NCI-H524 treated with DMSO at 0.1 percent for 48 hours (cell line): ENCODE results near the gene MUC4.
"Not testable (repeated sequence)": the region's sequence is repeated elsewhere in the genome, so short reads cannot be mapped to it uniquely, and the experiment has no call there.

Experiments
- DNase-seq: peaks from one replicate; lab custom pipeline; 2025; lab: John Stamatoyannopoulos, UW

Gene MUC4

DNA sequence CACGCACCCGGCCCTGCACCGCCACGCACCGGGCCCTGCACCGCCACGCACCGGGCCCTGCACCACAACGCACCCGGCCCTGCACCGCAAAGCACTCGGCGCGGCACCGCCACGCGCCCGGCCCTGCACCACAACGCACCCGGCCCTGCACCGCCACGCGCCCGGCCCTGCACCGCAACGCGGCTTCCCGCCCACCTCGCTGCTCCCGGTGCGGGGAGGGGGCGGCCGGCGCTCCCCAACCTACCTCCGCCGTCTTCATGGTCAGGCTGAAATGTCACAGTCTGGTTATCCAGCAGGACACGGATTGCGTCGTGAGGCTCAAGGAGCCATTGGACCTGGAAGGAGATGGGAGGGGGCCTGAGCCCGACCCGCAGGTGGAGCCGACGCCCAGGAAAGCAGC, 49.1 kb downstream of the MUC4 start:
- DNase-seq = no peak

DNA sequence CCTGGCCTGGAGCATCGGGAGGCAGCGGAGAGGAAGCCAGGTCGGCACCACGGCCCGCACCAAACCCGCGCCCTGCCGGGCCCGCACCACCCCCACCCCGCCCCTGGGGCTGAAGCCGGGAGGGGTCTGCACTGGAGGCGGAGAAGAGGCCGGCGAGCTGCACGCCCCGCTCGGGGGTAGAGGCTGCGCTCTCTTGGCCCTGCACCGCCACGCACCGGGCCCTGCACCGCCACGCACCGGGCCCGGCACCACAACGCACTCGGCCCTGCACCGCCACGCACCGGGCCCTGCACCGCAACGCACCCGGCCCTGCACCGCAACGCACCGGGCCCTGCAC, 49.5 kb downstream of the MUC4 start:
- DNase-seq = no peak

DNA sequence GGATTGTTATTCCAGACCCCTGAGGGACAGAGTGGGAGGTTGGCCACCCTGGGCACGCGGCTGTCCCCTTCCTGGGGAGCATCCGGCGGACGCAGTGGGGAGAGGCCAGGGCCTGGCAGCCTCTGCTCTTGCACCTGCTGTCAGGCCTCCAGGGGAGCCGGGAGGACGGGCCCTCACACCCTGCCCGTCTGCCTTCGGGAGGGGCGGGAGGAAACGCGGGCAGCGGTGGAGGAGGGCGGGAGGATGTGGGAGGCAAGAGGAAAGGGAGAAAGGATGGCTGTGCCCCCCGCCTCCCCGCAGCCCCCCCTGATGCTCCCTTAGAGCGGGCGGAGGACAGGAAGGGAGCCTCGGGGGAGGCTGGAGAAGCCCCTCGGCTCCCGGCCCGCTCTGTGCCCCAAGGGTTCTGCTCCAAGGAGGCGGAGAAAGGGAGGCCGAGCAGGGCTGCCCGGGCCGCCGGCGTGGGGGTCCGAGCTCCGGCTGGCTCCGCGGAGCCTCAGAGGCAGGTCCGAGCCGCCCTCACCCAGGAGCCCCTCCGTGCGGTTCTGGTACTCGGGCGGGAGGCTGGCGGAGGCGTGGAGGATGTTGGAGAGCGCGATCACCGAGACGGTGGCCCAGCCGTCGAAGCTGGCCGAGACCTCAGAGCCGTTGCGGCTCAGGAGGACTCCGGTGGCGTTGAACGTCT, 50.0 kb downstream of the MUC4 start:
- no peak for DNase-seq

DNA sequence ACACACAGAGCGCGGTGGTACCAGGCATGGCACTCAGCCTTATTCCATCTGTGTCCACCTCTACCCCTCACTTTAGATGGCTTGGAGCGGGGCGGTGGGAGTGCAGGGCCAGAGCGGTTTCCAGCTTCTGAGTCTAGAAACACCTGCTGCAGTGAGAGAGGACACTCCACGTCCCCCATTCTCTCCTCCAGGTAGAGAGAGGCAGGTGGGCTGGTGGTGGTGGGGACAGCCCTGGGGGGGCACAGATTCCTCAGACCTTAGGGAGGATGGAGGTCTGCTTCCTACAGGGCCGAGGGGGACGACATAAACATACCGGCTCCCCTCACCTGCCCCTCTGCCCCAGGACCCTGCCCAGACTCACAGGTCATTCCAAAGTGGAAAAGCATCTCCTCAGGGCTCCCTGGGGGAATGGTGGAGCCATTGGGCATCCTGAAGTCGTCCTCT, 50.6 kb downstream of the MUC4 start:
- DNase-seq = no peak

DNA sequence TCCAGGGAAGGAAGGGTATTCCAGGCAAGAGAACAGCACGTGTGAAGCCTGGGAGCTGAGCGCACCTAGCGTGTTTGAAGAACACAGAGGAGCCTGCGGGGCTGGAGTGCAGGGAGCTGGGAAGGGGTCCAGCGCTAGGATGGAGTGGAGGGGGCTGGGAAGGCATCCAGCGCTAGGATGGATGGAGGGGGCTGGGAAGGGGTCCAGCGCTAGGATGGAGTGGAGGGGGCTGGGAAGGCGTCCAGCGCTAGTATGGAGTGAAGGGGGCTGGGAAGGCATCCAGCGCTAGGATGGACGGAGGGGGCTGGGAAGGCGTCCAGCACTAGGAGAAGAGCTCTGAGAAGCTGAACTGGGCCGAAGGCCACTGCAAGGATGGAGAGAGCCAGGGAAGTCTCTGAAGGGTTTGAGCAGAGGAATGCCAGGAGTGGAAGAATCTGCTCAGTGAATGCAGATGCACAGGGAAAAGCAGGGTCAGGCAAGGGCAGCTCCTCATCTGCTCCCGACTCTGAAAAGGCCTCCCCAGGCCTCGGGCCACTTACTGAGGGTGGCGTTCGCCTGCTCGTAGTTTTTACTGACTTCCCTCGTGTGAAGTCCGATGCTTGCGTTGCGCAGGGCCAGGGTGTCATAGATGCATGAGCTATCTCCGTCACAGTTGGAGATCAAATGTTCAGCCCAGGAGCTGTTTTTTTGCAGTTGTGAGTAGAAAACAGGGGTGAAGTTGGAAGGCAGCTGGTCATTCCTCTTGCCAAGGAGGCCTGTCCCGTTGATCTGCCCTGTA, 51.2 kb downstream of the MUC4 start:
- no peak for DNase-seq

DNA sequence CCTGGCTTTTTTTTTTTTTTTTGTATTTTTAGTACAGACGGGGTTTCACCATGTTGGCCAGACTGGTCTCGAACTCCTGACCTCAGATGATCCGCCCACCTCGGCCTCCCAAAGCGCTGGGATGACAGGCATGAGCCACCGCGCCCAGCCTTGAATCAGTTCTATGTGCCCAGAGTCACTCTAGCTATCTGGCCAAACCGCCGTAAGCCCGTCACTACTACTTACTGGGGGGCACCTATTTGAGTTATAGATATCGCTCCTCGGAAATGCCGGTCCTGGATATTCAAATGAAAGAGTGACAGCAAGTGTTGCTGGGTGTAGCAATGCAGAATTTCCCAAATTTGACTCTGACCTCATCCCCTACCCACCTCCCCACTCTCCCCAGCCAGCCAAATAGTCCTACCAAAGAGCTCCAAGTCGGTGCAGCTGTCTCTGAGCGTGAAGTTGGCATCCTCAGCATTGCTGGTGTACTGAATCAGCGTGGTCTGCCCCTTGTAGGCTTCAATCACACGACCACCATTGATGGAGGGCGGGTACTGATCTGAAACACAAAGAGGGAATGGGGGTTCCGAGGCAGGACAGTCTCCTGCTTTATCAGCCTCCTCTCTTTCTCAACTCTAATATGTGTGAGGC, 52.9 kb downstream of the MUC4 start:
- DNase-seq = no peak

DNA sequence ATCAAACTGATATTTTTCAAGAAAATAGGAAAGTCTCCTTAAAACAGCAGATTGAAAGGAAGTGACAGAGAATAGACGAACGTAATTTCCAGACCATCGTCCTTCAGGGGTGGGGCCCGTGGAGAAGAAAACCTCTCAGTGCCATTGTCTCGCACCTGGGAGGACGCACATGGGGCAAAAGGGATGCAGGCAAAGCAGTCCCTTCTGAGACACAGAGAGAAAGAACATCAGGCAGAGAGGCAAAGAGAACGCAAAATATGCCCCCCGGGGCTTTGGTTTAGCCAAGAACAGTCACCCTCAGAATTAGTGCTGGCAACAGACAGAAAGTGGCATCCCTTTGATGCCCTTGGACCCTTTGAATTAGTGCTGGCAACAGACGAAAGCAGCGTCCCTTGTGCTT, 53.9 kb downstream of the MUC4 start:
- DNase-seq = no peak

DNA sequence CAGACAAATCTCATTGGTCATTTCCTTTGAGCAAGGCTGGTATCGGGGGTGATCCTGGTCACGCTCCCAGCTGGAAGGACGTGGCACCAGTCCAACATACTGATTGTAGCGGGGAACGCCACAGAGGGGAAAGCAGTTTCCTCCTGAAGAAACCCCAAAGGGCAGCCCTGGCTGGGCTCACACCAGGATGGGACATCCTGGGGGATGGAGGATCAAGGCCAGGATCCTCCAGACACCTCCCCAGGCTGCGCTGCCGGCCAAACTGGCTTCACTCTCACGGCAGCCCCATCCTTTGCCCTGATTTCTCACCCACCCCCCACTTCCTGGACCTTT, 54.3 kb downstream of the MUC4 start:
- DNase-seq = no peak

DNA sequence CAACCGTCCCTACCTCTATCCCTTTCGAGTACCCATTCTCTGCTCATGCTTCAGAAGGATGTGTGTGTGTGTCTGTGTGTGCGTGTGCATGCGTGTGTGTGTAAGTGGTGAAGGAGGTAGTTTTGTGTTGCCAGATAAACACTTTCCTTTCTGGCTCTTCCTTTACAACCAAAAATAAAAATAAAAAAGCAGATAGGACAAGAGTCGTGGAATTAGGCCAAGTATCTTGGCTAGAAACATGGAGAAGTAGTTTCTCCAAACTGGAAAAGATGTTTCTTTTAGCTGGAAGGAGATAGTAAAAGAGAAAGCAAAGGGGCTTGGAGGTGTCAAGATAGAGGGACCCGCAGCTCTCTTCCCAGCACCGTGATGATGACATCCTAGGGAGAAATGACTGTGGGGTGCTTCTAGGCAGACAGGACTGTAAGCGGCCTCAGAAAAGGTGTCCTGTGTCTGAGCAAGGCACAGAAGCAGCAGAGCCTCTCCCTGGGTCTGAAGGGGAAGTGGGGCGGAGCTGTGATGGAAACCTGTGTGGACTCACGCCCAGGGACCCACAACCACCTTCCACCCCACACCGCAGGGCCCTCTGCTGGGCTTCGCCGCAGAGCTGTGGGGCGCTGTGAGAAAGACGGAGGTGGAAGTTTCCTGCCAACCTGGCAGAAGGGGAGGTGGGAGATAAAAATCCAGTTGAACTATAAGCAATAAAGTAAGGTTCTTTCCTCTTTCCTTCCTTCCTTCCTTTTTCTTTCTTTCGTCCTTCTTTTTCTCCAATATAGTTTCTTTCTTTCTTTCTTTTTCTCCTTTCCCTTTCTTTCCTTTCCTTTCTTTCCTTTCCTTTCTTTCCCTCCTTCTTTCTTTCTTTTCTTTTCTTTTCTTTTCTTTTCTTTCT, 55.7 kb downstream of the MUC4 start:
- DNase-seq = no peak

DNA sequence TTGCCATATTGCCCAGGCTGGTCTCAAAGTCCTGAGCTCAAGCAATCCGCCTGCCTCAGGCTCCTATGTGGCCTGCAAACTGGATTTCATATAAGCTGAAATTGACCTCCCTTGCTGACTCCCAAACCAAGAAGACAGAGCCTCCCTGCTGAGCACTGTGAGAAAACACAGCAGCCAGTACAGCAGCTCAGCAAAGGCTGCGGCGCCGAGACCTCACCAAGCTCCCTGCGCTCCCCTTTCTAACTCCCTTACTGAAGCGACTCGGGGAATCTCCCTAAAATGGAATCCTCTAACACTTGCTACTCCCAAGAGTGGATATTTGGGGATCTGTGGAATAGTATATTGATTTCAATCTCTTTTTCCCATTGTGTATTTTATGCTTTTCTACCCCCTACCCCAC, 56.3 kb downstream of the MUC4 start:
- DNase-seq = no peak

DNA sequence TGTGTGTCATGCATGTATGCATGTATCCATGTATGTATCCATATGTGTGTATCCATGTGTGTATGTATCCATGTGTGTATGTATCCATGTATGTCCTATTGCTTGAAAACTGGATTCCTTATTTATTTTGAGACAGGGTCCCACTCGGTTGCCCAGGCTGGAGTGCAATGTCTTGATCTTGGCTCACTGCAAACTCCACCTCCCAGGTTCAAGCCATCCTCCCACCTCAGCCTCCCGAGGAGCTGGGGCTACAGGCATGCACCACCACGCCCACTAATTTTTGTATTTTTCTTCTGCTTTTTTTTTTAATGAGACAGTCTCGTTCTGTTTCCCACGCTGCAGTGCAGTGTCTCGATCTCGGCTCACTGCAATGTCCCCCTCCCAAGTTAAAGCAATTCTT, 56.8 kb downstream of the MUC4 start:
- DNase-seq = no peak

DNA sequence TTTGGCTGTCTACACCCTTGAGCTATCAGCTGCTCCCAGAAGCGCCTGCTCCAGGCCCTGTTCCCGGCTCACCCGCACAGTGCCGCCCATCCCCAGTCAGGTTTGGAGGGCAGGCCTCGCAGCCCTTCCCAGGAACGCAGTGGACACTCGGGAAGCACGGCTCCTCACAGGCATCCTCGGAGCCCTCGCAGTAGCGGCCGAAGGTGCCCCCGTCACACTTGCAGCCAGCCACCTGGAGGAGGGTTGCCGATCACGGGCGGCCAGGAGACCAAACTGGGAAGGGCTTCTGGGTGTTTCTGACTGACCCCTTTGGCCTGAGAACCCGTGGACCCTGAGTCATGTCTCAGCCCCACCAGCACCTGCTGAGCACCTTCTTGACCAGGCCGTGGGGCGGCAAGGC, 57.6 kb downstream of the MUC4 start:
- DNase-seq = no peak

DNA sequence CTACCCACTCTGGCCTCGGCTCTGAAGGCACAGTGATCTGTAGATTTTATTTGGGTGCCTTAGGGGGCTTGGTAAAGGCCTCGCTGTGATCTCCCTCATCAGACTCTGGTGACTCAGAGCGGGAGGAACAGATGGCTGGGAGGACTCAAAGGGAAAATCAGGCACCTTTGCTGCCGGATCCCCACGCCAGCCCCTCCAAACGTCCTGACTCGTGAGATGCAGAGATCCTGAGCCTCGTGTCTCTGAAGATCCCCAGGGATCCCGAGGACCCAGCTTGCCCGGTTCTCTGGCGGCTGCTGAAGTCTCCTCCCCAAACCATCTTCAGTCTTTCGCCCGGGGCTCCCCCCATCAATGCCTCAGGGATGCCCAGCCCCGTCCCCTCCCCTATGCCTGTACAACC, 58.1 kb downstream of the MUC4 start:
- DNase-seq = no peak

DNA sequence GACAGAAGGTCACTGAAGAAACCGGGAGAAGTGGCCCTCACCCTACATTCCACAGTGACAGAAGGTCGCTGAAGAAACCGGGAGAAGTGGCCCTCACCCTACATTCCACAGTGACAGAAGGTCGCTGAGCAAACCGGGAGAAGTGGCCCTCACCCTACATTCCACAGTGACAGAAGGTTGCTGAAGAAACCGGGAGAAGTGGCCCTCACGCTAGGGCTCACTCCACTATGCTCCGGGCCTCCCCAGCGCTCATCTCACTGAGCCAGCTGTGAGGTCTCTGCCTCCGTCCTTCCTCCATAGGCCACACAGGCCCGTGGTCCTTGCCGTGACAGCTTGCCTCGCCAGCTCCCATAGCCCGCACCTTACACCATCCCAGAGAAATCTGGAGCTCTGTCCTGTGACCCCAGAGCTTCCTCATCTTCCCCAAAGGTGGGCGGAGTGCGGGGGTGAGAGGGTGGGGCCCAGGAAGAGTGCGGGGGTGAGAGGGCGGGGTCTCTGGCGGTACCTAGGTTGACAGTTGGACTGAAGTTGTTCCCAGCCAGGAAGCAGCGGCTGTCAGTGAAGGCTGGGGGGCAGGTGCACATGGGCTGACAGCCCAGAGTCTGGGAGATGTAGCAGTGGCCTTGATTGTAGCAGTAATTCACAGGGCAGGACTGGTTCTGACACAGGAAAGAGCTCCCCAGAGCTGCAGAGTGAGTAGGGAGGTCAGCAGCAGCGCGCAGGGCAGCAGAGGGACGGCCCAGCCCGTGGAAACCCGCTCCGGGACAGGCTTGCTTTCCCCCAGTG, 59.0 kb downstream of the MUC4 start:
- no peak for DNase-seq

DNA sequence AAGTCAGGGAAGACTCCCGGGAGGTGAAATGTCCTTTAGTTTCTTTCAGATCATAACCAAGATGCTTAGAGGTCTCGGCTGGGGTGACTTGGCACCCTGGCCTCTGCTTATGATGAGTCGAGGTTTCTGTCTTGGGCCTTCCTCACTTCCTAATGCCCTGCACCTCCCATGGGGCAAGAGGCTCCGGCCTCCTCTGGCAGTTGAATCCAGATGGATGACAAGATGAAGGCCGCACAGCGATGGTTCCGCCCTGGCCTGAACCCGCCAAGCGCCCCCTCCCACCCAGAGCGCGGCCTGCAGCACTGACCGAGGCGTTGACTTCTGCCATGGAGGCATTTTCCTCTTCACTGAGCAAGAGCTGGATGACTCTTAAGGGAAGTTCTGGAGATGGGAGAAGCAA, 59.7 kb downstream of the MUC4 start:
- DNase-seq = no peak

DNA sequence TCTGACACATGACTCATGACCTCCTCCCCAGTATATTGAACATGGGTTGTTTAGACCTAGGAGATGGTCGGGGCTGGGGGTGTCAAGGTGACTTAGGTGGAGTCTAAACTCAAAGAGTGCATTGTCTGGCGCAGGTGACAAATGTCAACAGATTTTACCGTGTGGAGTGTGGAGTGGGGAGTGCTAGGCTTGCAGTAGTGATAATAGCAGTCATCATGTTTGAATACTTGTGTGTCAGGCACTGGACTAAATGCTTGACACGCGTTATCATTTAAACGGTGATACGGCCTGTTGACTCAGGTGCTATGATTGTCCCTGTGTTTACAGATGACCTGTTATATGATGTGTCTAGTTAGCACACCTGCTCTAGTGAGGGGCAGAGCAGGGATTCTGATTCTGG, 60.2 kb downstream of the MUC4 start:
- no peak for DNase-seq

DNA sequence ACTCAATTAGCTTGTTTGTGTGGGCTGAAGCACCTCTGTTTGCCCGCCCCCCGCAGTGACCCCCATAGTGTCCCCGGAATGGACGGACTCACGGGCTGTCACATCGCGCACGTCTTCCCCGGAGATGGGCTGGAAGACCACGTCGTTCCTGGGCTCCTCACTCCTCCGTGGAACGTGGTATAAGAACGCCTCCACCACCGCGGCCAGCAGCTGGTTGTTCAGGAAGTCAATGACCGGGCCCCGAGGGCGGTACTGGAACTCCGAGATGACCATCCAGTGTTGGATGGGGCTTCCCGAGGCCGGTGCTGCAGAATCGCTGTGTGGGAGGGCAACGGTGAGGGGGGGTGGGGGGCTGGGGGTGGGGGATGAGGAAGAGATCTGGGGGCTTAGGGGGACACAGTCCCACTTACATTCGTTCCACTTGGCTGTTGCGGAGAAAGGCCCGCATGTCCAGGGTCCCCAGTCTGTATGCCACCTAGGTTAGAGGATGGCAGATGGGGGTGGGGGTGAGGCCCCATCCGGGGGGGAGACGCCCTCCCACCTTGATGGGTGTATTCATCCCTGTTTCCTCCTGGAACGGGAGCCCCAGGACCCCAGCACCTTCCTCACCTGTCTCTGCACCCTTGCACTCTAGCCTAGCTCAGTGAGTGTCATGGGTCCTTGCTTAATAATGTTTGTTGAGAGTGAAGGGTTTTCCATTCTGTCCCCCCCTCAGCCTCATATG, 60.8 kb downstream of the MUC4 start:
- no peak for DNase-seq

DNA sequence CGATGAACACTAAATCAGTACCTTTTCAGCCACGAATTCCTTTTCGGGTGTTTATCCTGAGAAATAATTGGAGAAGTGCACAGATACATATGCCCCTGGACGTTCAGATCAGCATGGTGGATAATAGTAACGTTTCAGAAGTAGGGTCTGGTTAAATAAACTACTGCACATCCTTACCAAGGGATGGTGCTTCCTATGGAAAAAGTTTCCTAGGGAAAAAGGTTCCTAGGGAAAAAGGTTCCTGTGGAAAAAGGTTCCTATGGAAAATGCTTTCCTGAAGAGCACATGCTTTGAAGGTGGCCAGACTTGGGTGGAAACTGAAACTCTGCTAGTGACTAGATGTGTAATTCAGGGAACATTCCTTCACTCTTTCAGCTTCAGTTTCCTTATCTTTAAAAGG, 62.6 kb downstream of the MUC4 start:
- not testable (repeated sequence) for DNase-seq

DNA sequence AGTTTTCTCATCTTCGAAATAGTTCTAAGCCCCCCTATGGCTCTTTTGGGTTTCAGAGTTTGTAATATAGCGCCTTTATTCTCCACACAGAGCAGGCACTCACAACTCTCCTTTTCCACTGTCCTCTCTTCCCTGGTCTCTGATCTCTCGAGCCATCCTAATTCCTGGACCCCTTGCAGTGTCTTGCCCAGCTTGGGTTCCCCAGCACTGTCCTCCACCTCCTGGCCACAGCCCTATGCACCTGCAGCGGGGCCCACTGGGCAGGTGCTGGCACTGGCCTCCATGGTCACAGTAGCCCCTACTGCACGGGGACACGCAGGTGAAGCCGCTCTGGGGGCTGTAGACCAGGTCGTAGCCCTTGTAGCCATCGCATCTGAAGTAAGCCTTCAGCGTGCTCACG, 63.1 kb downstream of the MUC4 start:
- no peak for DNase-seq

DNA sequence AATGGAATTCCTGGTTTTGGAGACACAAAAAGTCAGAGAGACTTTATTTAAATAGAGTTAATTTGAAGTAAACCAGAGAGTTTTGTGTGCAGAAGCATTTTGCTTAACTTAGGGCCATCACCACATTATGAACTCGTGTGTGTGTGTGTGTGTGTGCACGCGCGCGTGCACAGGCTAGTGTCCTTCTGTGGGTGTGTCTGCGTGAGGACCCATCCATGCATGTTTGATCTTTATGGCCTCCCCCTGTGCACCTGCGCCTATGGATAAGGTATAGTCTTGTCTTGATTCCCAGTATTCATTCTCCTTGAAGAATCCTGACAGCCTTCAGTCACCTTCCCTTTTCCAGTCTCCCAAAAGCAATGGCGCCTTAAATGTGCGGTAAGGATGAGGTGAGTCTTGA, 65.0 kb downstream of the MUC4 start:
- no peak for DNase-seq

DNA sequence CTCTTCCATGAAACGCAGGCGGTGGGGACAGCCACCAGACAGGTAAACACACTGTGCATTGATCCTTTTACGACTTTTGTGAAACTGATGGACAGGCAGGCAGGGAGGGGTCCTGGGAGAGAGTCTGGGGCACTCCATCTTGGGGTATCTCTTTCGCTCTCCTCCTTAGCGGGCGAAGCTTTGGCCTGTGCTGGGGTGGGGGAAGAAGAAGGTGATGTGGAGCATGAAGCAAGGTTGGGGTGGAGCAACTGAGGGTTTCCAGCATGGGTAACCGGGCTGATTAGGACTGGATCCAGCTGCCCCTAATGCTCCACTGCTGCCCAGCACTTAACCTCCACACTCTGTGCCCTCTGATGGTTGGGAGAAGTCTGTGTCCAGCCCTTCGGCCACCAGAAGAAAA, 65.4 kb downstream of the MUC4 start:
- no peak for DNase-seq
